ENCODE data around the gene NDUFV3. TPM values are rescaled to one million over a fixed set of nuclear protein-coding genes. Genes with fewer than 3 reads are reported as not detected.

NDUFV3 gene
- total and polyA plus RNA-seq, 2 donors (not counting 1 experiment from before 2014, with no cell fraction given), result 37.7 to 38.2 TPM

DNA sequence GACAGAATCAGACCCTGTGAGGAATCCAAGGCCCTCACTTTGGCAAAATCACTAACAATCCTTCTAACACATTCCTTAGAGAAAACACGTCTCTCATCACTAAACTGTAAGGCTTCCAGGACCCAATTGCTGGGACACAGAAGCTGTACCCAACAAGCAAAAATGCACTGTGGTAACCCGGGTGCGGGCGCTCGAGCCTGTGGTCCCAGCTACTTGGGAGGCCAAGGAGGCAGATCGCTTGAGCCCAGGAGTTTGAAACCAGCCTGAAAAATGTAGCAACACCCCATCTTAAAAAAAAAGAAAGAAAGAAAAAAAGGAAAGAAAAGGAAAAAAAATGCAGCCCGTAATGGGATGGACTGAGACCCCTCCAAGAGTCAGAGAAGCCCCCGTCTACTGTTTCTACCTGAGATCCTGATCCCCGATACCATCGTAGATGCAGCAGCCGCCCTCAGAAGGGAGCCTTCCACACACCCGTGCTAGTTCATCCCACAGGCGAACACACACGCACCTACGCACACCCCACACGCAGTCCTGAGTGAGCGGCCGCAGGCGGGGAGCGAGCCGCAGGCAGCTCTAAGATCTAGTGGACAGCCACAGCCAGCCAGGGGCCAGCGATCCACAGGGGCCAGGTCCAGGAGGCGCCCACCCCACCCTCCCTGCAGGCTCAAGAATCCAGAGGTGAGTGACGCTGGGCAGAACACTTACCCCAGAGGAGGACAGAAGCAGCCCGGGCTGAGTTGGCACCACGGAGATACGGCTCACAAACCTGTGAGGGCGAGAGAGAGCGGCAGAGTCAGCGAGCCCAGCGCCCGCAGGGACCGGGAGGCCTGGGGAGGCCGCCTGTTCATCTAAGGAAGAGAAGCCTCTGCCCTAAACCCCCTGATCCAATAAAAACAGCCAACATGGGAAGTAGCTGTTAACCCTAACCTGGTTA is 33.9 kb upstream of the NDUFV3 start:
- Histone ChIP-seq H3K9ac (ENCODE audit: insufficient read depth, low read length) (no peak overlapping the region), H3K27me3 (ENCODE audit: control insufficient read depth, insufficient read depth, low read length) (no peaks in the 10 kb centered on the region), H3K79me2 (ENCODE audit: control insufficient read depth, insufficient read depth, low read length) (peaks cover 11% of the 10 kb centered on the region), H3K9me3 (ENCODE audit: control insufficient read depth, insufficient read depth, low read depth, low read length) (no peaks in the 10 kb centered on the region), H3K4me2 (ENCODE audit: extremely low read depth, insufficient read depth, low read length) (no peak overlapping the region), H3K4me1 (ENCODE audit: control insufficient read depth, extremely low read depth, insufficient read depth, low read length) (no peaks in the 10 kb centered on the region), H3K27ac (ENCODE audit: insufficient read depth, low read length) (no peak overlapping the region), H2AFZ (ENCODE audit: low read length) (no peak overlapping the region), H3K36me3 (ENCODE audit: control insufficient read depth, insufficient read depth, low read length) (peaks cover 34% of the 10 kb centered on the region), H4K20me1 (ENCODE audit: control insufficient read depth, extremely low read depth, insufficient read depth, low read length) (no peaks in the 10 kb centered on the region), H3K4me3 (replicated peaks in 1 of 4; ENCODE audit: control extremely low read depth in 1 of 4, insufficient read depth in 1 of 4, low read depth in 3 of 4, low read length in 4 of 4) (no peak overlapping the region)
- DNase-seq (ENCODE audit: low read depth in 2 of 2), result no peak
- TF ChIP-seq EZH2 (IDR thresholded peaks at IDR 0.05; ENCODE audit: low read length, missing control alignments), result no peak

DNA sequence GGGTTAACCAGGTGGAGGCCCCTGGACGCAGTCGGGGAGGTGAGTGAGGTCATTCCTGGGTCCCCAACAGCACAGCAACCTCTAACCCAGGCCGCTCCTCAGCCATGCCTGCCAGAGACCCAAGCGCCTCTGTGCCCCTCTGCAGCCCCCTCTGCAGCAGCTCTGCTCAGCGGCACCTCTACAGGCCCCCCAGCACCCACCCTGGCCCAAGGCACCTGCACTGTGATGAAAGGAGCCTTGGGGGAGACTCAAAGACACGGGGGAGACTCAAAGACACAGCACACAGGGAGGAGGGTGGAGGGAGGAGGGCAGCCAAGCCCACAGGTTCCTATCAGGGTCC is 33.2 kb upstream of the NDUFV3 start:
- Histone ChIP-seq H3K27me3 (ENCODE audit: control insufficient read depth, insufficient read depth, low read length) (no peaks in the 10 kb centered on the region), H3K4me3 (replicated peaks in 1 of 4; ENCODE audit: control extremely low read depth in 1 of 4, insufficient read depth in 1 of 4, low read depth in 3 of 4, low read length in 4 of 4) (no peak overlapping the region), H3K4me1 (ENCODE audit: control insufficient read depth, extremely low read depth, insufficient read depth, low read length) (no peaks in the 10 kb centered on the region), H2AFZ (ENCODE audit: low read length) (no peak overlapping the region), H3K9ac (ENCODE audit: insufficient read depth, low read length) (no peak overlapping the region), H3K9me3 (ENCODE audit: control insufficient read depth, insufficient read depth, low read depth, low read length) (no peaks in the 10 kb centered on the region), H3K79me2 (ENCODE audit: control insufficient read depth, insufficient read depth, low read length) (peaks cover 18% of the 10 kb centered on the region), H3K27ac (ENCODE audit: insufficient read depth, low read length) (no peak overlapping the region), H3K4me2 (ENCODE audit: extremely low read depth, insufficient read depth, low read length) (no peak overlapping the region), H3K36me3 (ENCODE audit: control insufficient read depth, insufficient read depth, low read length) (peaks cover 33% of the 10 kb centered on the region), H4K20me1 (ENCODE audit: control insufficient read depth, extremely low read depth, insufficient read depth, low read length) (no peaks in the 10 kb centered on the region)
- TF ChIP-seq, protein P1, sequence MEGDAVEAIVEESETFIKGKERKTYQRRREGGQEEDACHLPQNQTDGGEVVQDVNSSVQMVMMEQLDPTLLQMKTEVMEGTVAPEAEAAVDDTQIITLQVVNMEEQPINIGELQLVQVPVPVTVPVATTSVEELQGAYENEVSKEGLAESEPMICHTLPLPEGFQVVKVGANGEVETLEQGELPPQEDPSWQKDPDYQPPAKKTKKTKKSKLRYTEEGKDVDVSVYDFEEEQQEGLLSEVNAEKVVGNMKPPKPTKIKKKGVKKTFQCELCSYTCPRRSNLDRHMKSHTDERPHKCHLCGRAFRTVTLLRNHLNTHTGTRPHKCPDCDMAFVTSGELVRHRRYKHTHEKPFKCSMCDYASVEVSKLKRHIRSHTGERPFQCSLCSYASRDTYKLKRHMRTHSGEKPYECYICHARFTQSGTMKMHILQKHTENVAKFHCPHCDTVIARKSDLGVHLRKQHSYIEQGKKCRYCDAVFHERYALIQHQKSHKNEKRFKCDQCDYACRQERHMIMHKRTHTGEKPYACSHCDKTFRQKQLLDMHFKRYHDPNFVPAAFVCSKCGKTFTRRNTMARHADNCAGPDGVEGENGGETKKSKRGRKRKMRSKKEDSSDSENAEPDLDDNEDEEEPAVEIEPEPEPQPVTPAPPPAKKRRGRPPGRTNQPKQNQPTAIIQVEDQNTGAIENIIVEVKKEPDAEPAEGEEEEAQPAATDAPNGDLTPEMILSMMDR (conservative IDR thresholded peaks at IDR 0.05 in 1 of 2, IDR thresholded peaks at IDR 0.05 in 1 of 2; ENCODE audit: low read depth in 1 of 2, low read length in 2 of 2), result no peak
- no peak for TF ChIP-seq EZH2 (IDR thresholded peaks at IDR 0.05; ENCODE audit: low read length, missing control alignments)
- DNase-seq (ENCODE audit: low read depth in 2 of 2), result no peak

DNA sequence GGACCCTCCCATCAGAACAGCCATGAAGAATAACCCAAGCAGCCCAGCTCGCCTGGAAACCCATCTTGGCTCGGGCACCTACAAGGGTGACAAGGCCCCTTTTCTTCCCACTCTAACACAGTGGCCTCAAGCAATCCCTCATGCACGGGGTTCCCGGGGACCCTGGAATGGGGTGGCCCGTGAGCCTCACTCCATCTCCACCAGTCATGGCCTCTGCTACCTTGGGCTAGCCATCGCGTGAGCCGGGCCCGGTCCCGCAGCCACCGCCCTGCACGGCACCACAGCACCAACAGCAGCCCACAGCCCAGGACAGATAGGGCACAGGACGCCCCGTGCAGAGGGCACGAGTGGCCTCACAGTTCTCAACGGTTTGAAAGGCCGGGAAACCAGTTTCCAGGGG is 32.8 kb upstream of the NDUFV3 start:
- DNase-seq (ENCODE audit: low read depth in 2 of 2), result no peak
- H3K27ac ChIP-seq (ENCODE audit: insufficient read depth, low read length), result no peak overlapping the region
- no peaks in the 10 kb centered on the region for H3K9me3 ChIP-seq (ENCODE audit: control insufficient read depth, insufficient read depth, low read depth, low read length)
- TF ChIP-seq, protein P1 (conservative IDR thresholded peaks at IDR 0.05 in 1 of 2, IDR thresholded peaks at IDR 0.05 in 1 of 2; ENCODE audit: low read depth in 1 of 2, low read length in 2 of 2), result no peak
- no peak for TF ChIP-seq EZH2 (IDR thresholded peaks at IDR 0.05; ENCODE audit: low read length, missing control alignments)
- H3K4me1 ChIP-seq (ENCODE audit: control insufficient read depth, extremely low read depth, insufficient read depth, low read length), result no peaks in the 10 kb centered on the region
- no peaks in the 10 kb centered on the region for H3K27me3 ChIP-seq (ENCODE audit: control insufficient read depth, insufficient read depth, low read length)
- H3K36me3 ChIP-seq (ENCODE audit: control insufficient read depth, insufficient read depth, low read length), result peaks cover 30% of the 10 kb centered on the region
- no peak overlapping the region for H3K4me3 ChIP-seq (replicated peaks in 1 of 4; ENCODE audit: control extremely low read depth in 1 of 4, insufficient read depth in 1 of 4, low read depth in 3 of 4, low read length in 4 of 4)
- no peak overlapping the region for H2AFZ ChIP-seq (ENCODE audit: low read length)
- H4K20me1 ChIP-seq (ENCODE audit: control insufficient read depth, extremely low read depth, insufficient read depth, low read length), result no peaks in the 10 kb centered on the region
- H3K9ac ChIP-seq (ENCODE audit: insufficient read depth, low read length), result no peak overlapping the region
- no peak overlapping the region for H3K4me2 ChIP-seq (ENCODE audit: extremely low read depth, insufficient read depth, low read length)
- H3K79me2 ChIP-seq (ENCODE audit: control insufficient read depth, insufficient read depth, low read length), result peaks cover 22% of the 10 kb centered on the region

Data from fibroblast of lung (primary cell).